H9 (cell line): Measurements from ENCODE around the gene KLF16. TPM values are rescaled to one million over a fixed set of nuclear protein-coding genes. Genes with fewer than 3 reads are reported as not detected.

Experiments
- DNase-seq: peaks from one replicate; pipeline ENCODE4 v3.0.0-alpha.2; 2017
- H2AFZ ChIP-seq: one replicate; pipeline ENCODE4 v1.6.1; 2013; ENCODE audit warnings: mild to moderate bottlenecking, low read length, control low read depth, moderate library complexity
- H2AK5ac ChIP-seq: 2 replicates; pipeline ENCODE4 v1.6.1; 2013; ENCODE audit warnings: low read length, control low read depth, mixed read lengths; ENCODE audit not compliant: insufficient read length
- H2BK120ac ChIP-seq: one replicate; pipeline ENCODE4 v1.6.1; 2013; ENCODE audit warnings: low read depth, mild to moderate bottlenecking, low read length, control low read depth, inconsistent platforms; ENCODE audit not compliant: poor library complexity, severe bottlenecking
- H2BK12ac ChIP-seq: 2 replicates; pipeline ENCODE4 v1.6.1; 2013; ENCODE audit warnings: low read length, control low read depth, mixed read lengths, low read depth; ENCODE audit not compliant: insufficient read length
- H2BK15ac ChIP-seq: 2 replicates; pipeline ENCODE4 v1.6.1; 2013; ENCODE audit warnings: low read depth, low read length, control low read depth
- H2BK20ac ChIP-seq: one replicate; pipeline ENCODE4 v1.6.1; 2013; ENCODE audit warnings: low read depth, mild to moderate bottlenecking, low read length, control low read depth, inconsistent platforms; ENCODE audit not compliant: poor library complexity, severe bottlenecking
- H2BK5ac ChIP-seq: 2 replicates; pipeline ENCODE4 v1.6.1; 2013; ENCODE audit warnings: low read length, control low read depth, mixed read lengths; ENCODE audit not compliant: insufficient read length
- H3K14ac ChIP-seq: 2 replicates; pipeline ENCODE4 v1.6.1; 2013; ENCODE audit warnings: low read length, control low read depth; ENCODE audit not compliant: insufficient read depth
- H3K18ac ChIP-seq: 2 replicates; pipeline ENCODE4 v1.6.1; 2013; ENCODE audit warnings: low read depth, mild to moderate bottlenecking, mixed read lengths, low read length, control low read depth; ENCODE audit not compliant: insufficient read length
- H3K23ac ChIP-seq: 2 replicates; pipeline ENCODE4 v1.6.1; 2013; ENCODE audit warnings: low read length, control low read depth, mixed read lengths, low read depth; ENCODE audit not compliant: insufficient read length
- H3K23me2 ChIP-seq: 2 replicates; pipeline ENCODE4 v1.6.1; 2013; ENCODE audit warnings: low read depth, mild to moderate bottlenecking, mixed read lengths, low read length, control low read depth; ENCODE audit not compliant: insufficient read length, poor library complexity, severe bottlenecking
- H3K27ac ChIP-seq: 2 replicates; pipeline ENCODE4 v1.5.1; 2013; ENCODE audit warnings: low read length, control low read depth, mixed read lengths, low read depth; ENCODE audit not compliant: insufficient read length
- H3K27me3 ChIP-seq: 2 replicates; pipeline ENCODE4 v1.6.1; 2013; ENCODE audit warnings: low read length, control low read depth, inconsistent platforms; ENCODE audit not compliant: insufficient read depth
- H3K4ac ChIP-seq: 2 replicates; pipeline ENCODE4 v1.6.1; 2013; ENCODE audit warnings: low read depth, mild to moderate bottlenecking, control low read depth, inconsistent platforms, low read length, moderate library complexity
- H3K4me1 ChIP-seq: 2 replicates; pipeline ENCODE4 v1.6.1; 2013; ENCODE audit warnings: low read length, control low read depth, inconsistent platforms; ENCODE audit not compliant: insufficient read depth
- H3K4me2 ChIP-seq: 2 replicates; pipeline ENCODE4 v1.6.1; 2013; ENCODE audit warnings: low read length, control low read depth, mixed read lengths; ENCODE audit not compliant: insufficient read length, insufficient read depth
- H3K56ac ChIP-seq: 2 replicates; pipeline ENCODE4 v1.6.1; 2013; ENCODE audit warnings: low read depth, mild to moderate bottlenecking, mixed read lengths, low read length, control low read depth; ENCODE audit not compliant: insufficient read length
- H3K79me1 ChIP-seq: 2 replicates; pipeline ENCODE4 v1.6.1; 2013; ENCODE audit warnings: low read depth, mild to moderate bottlenecking, moderate library complexity, low read length, control low read depth, inconsistent platforms; ENCODE audit not compliant: insufficient read depth, poor library complexity, severe bottlenecking
- H3K79me2 ChIP-seq: 2 replicates; pipeline ENCODE4 v1.6.1; 2013; ENCODE audit warnings: low read length, control low read depth, inconsistent platforms; ENCODE audit not compliant: insufficient read depth
- H3K9ac ChIP-seq: 2 replicates; pipeline ENCODE4 v1.6.1; 2013; ENCODE audit warnings: low read length, control low read depth, mixed read lengths; ENCODE audit not compliant: insufficient read length; ENCODE audit errors: extremely low read depth
- H3K9me3 ChIP-seq: one replicate; pipeline ENCODE4 v1.6.1; 2013; ENCODE audit warnings: low read depth, low read length, inconsistent platforms; ENCODE audit not compliant: control insufficient read depth
- H3T11ph ChIP-seq: one replicate; pipeline ENCODE4 v1.6.1; 2013; ENCODE audit warnings: mild to moderate bottlenecking, low read length, control low read depth, inconsistent platforms
- H4K20me1 ChIP-seq: one replicate; pipeline ENCODE4 v1.6.1; 2013; ENCODE audit not compliant: control insufficient read depth, insufficient read length, insufficient read depth
- H4K5ac ChIP-seq: 2 replicates; pipeline ENCODE4 v1.6.1; 2013; ENCODE audit warnings: low read depth, mild to moderate bottlenecking, mixed read lengths, low read length, control low read depth; ENCODE audit not compliant: insufficient read length
- H4K8ac ChIP-seq: replicated peaks from 2 replicates; pipeline ENCODE4 v1.6.1; 2013; ENCODE audit warnings: low read length, control low read depth, mixed read lengths, low read depth; ENCODE audit not compliant: insufficient read length
- H4K91ac ChIP-seq: 2 replicates; pipeline ENCODE4 v1.6.1; 2013; ENCODE audit warnings: low read depth, mild to moderate bottlenecking, moderate library complexity, mixed read lengths, low read length, control low read depth; ENCODE audit not compliant: insufficient read length
- H3K27ac Mint-ChIP-seq, 3 experiments: 2 replicates in 2 of 3; 3 replicates in 1 of 3; pipeline ENCODE4 v1.8.0; 2020 to 2021; ENCODE audit warnings: mixed read lengths in 3 of 3, mild to moderate bottlenecking in 1 of 3, moderate library complexity in 1 of 3
- H3K27me3 Mint-ChIP-seq: 2 replicates; pipeline ENCODE4 v1.8.0; 2021; ENCODE audit warnings: low read depth, mild to moderate bottlenecking, moderate library complexity, mixed read lengths
- H3K36me3 Mint-ChIP-seq, 3 experiments: 2 replicates in 2 of 3; 3 replicates in 1 of 3; pipeline ENCODE4 v1.8.0; 2020 to 2021; ENCODE audit warnings: low read depth in 3 of 3, mixed read lengths in 3 of 3; ENCODE audit not compliant: insufficient read depth in 1 of 3
- H3K4me1 Mint-ChIP-seq, 2 experiments: 2 replicates each; pipeline ENCODE4 v1.8.0; 2020; ENCODE audit warnings: mixed read lengths in 2 of 2
- H3K4me3 Mint-ChIP-seq, 2 experiments: 2 replicates in 1 of 2; 3 replicates in 1 of 2; pipeline ENCODE4 v1.8.0; 2020 to 2021; ENCODE audit warnings: mild to moderate bottlenecking in 2 of 2, mixed read lengths in 2 of 2, moderate library complexity in 1 of 2
- H3K9me3 Mint-ChIP-seq, 2 experiments: 2 replicates in 1 of 2; 3 replicates in 1 of 2; pipeline ENCODE4 v1.8.0; 2020; ENCODE audit warnings: mild to moderate bottlenecking in 2 of 2, mixed read lengths in 2 of 2, moderate library complexity in 1 of 2
- CTCF ChIP-seq: fragments of 200-600 bp; sonication (generic); conservative IDR thresholded peaks from 3 replicates; pipeline ENCODE4 v1.8.0; 2021; ENCODE audit warnings: antibody characterized with exemption, mild to moderate bottlenecking
- WGBS: extraction: QIAGEN DNeasy Blood & Tissue Kit; methylation state at CpG from one replicate; pipeline ENCODE4 v1.1.7; 2013; ENCODE audit warnings: missing lambda C conversion rate, low lambda C conversion rate, mixed read lengths; ENCODE audit not compliant: insufficient read length; ENCODE audit errors: extremely low coverage; 5-methylcytosine and 5-hydroxymethylcytosine counted together
- total RNA-seq: library from RNA; stranded (reverse); gene quantifications from 2 replicates; pipeline ENCODE4 v1.2.1, GENCODE V29; 2021

The KLF16 gene
- total RNA-seq, 1 experiment from 2014 or later, result 66.8 TPM

GRCh38 chr19:1839658-1840540 is 23.5 kb downstream of the KLF16 start:
- no peak overlapping the region; the same call in 1 of the 2 replicates for H3K14ac ChIP-seq
- peaks cover 12% of the 10 kb centered on the region; the same call in 1 of the 2 replicates for H3K79me2 ChIP-seq
- H2BK12ac ChIP-seq, result no peak overlapping the region
- no peak overlapping the region for H2AK5ac ChIP-seq
- H3K23ac ChIP-seq, result no peak overlapping the region
- no peaks in the 10 kb centered on the region for H4K20me1 ChIP-seq
- H2BK20ac ChIP-seq, result no peak overlapping the region
- Mint-ChIP-seq H3K27me3 (no peaks in the 10 kb centered on the region), H3K27ac (peak overlapping the region in 1 of 3 experiments; percentile 42; a peak in 2 of 7 replicates), H3K4me1 (peaks cover 2 to 10% of the 10 kb centered on the region in 2 experiments; a peak in 2 of 4 replicates), H3K4me3 (no peak overlapping the region), H3K9me3 (no peaks in the 10 kb centered on the region; a peak in 1 of 5 replicates), H3K36me3 (peaks cover 0 to 4% (median 0%) of the 10 kb centered on the region in 3 experiments; a peak in 1 of 7 replicates)
- no peaks in the 10 kb centered on the region for H3K27me3 ChIP-seq
- H2BK5ac ChIP-seq, result no peak overlapping the region
- H3K9me3 ChIP-seq, result no peaks in the 10 kb centered on the region
- no peaks in the 10 kb centered on the region for H3K23me2 ChIP-seq
- no peak overlapping the region for H4K8ac ChIP-seq
- H2BK15ac ChIP-seq, result no peak overlapping the region
- H3K4me1 ChIP-seq, result no peaks in the 10 kb centered on the region
- H3K56ac ChIP-seq, result no peak overlapping the region
- no peak overlapping the region for H2BK120ac ChIP-seq
- no CpG with 5 or more reads among the region's 25 CpGs for WGBS
- H3K18ac ChIP-seq, result no peak overlapping the region
- DNase-seq, result no peak
- no peak overlapping the region for H3K4me2 ChIP-seq
- no peak for TF ChIP-seq CTCF
- no peak overlapping the region for H3K9ac ChIP-seq
- H3K27ac ChIP-seq, result no peak overlapping the region
- H4K91ac ChIP-seq, result no peak overlapping the region
- H4K5ac ChIP-seq, result no peak overlapping the region
- no peak overlapping the region for H3T11ph ChIP-seq
- no peak overlapping the region for H2AFZ ChIP-seq
- peaks cover 10% of the 10 kb centered on the region for H3K79me1 ChIP-seq
- H3K4ac ChIP-seq, result no peak overlapping the region
